GM19238 (cell line): ENCODE results near the gene NUDT17.

Experiments
- DNase-seq: peaks from one replicate; pipeline ENCODE4 v3.0.0; 2011; ENCODE audit warnings: low spot score; ENCODE audit not compliant: insufficient read length

NUDT17 gene

GRCh38 chr1:145889722-145890121, 44.3 kb downstream of the NUDT17 start:
- no peak for DNase-seq

GRCh38 chr1:145891143-145891542, 45.7 kb downstream of the NUDT17 start:
- no peak for DNase-seq

- peak; percentile 61 for DNase-seq
Observed at GRCh38 chr1:145891587-145892485, 46.4 kb downstream of the NUDT17 start.

- no peak for DNase-seq
Observed at GRCh38 chr1:145892486-145893087, 47.2 kb downstream of the NUDT17 start.

- DNase-seq, result no peak
Observed at GRCh38 chr1:145893306-145894055, 48.1 kb downstream of the NUDT17 start.

- no peak for DNase-seq
Observed at GRCh38 chr1:145895471-145895870, 50.0 kb downstream of the NUDT17 start.

- no peak for DNase-seq
Observed at GRCh38 chr1:145897969-145898368, 52.5 kb downstream of the NUDT17 start.
